Dermis blood vessel endothelial cell (primary cell): Measurements from ENCODE around the gene PLXND1. TPM values are rescaled to one million over a fixed set of nuclear protein-coding genes. Genes with fewer than 3 reads are reported as not detected.

Source experiments
- DNase-seq: peaks from one replicate; pipeline ENCODE4 v3.0.0; 2010
- total RNA-seq: library from RNA; depleted of rRNA; stranded (reverse); fragments of >200 nt; gene quantifications from 2 replicates; pipeline ENCODE4 v1.2.3, GENCODE V29; 2014

The PLXND1 gene
- total RNA-seq, 1 donor from 2014 or later, result 415 TPM

- DNase-seq, result no peak
Measured at GRCh38 chr3:129582799-129583198, 23.7 kb downstream of the PLXND1 start.

DNA sequence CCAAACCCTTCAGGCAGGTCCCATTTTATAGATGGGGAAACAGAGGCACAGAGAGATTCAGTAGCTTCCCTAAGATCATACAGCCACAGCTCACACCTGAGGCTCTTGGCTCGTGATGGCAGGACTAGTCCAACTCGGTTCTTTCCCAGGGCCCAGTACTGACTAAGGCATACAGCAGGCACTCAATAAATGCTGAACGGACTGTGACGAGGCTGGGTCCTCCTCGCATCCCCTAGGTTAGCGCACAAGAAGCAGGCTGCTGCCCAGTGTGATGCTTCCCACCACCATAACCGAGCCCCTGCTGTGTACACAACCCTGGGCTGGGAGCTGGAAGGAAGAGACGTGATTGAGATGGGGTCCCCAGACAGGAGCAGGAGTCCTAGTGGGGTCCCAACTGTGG is 24.9 kb downstream of the PLXND1 start:
- no peak for DNase-seq

GRCh38 chr3:129579991-129580390 is 26.5 kb downstream of the PLXND1 start:
- no peak for DNase-seq

GRCh38 chr3:129577925-129578786 is 28.3 kb downstream of the PLXND1 start:
- DNase-seq, result no peak

DNA sequence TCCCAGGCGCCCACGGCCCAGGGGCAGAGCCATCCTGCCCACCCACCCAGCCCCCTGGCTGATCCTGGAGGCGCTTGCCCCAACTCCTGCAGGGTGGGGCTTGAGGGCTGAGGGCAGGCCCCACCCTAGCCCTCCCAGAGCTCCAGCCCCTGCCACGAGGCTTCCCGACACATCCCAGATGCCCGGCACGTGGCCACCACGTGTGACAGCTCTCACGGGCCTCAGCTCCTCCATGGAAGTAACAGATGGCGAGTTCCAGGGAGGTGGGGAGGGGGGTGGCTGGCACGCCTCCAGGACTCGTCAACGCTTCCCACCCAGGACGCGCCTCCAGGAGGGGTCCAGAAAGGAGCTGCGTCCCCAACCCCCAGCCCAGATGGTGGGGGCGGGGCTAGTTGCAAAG is 29.1 kb downstream of the PLXND1 start:
- no peak for DNase-seq

- DNase-seq, result peak; percentile 42
Measured at GRCh38 chr3:129576514-129577352, 29.7 kb downstream of the PLXND1 start.

DNA sequence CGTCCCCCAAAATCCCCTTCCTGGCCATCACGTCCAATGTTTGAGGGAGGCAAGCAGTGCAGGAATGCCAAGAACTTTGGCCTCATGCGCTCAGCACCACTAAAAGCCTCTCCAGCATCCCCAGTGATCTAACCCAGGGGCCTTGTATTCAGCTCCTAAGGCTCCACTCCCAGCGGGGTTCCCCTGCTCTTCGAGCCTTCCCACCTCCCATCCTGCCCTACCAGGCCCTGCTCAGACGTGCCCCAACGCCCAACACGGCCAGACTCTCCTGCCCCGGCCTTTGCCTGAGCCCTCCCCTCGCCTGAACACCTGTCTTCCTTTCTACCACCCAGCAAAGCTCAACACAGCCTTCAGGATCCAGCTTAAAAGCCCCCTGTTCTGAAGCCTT is 30.5 kb downstream of the PLXND1 start:
- no peak for DNase-seq

DNA sequence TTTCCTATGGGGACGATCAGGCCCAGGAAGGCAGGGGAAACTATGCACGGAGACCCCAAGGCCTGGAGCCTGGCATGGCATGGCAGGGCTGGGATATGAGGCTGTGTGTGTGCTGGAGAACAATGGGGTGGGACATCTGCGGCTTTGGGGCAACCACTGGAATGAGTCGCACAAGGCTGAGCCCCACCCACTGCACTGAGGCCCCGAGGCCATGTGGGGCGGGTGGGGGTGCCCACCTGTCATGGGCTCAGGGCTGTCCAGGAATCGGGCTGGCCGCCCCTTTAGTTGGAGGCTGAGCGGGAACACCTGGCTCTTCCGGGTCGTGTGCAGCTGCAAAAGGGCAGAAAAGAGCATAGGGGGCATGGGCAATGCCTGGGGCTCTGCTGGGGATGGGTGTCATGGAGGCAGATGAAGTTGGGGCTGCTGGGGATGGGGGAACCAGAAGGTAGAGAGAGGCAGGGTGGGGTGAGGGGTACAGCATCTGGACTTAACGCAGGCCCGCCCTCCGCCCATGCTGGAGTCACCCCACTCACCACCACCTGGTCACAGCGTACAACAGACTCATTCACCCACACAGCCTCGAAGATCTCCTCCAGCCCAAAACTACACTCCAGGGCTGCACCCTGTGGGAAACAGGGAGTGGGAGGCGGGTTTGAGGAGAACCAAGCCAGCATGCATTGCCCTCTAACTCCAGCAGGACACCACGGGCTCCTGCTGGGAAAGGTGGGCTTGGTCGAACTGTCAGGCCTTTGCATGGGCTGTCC is 31.1 kb downstream of the PLXND1 start:
- no peak for DNase-seq

DNA sequence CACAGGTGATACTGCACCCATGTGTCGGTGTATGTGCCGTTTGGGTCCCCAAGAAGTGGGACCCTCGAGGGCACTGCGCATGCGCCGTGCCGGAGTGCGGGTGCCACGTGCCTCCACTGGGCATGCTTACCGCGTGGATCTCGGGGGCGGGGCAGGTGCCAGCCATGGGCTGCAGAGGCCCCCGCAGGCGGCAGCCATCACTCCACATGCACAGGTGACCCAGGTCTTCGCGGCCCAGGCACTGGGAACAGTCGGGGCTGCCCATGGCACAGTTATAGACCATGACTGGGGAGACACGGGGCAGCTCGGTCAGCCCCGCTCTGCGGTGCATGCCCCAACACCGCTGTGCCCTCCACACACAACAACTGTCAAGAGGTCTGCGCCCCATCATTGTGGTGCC is 32.3 kb downstream of the PLXND1 start:
- DNase-seq, result no peak

- no peak for DNase-seq
Measured at GRCh38 chr3:129573493-129573892, 33.0 kb downstream of the PLXND1 start.

DNA sequence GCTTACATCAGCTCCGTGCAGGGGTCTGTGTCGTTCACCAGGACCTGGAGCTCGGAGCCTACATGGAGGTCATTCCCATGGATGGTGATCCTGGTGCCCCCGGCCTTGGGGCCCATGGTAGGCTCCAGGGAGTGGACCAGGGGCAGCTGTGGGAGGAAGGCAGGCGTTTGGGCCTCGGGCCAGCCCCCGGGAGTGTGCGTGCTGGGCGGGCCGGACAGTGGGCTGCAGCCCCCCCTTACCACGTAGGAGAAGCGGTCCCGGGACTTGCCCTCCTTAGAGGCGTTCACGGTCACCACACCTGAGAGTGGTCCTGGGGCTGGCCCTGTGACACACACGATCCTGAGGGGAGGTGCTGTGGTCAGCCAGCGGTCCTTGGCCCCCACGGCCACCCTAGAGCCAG is 33.9 kb downstream of the PLXND1 start:
- DNase-seq, result no peak

DNA sequence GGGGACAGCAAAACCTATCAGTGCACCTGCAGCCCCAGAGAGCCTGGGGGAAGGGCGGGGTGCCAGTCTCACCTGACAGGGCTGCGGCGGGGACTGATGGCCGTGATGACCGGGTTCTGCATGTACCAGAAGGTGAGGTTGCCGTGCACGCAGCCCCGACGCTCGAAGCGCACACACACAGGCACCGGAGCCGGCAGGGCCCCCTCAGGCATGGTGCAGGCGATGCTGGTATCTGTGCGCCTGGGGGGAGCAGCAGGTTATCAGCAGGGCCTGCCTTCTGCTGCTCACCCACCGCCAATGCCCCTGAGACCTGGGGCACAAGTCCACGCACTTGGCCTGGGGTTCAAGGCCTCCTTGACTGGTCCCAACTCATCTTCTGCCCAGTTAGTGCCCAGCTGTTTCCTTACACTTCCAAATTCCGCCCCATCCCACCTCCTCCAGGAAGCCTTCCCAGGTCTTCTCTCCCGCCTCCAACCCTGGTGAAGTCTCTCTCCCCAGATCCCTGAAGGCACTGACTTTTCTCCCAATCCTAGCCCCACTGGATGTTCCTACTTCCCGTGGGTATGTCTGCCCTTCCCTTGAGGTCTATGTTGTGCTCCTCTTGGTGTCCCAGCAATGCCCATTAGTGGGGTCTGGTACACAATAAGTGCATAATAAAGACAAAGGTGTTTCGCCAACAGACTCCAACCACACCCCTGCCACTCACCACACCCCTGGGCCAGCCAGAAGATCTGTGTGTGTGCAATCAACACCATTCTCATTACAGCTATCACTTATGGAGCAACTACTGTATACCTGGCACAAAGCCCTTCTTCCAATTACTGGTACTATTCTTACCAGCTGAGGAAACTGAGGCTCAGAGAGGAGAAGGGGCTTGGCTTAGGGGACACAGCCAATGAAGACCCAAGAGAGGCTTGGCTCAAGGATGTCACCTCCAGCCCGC is 34.6 kb downstream of the PLXND1 start:
- no peak for DNase-seq

DNA sequence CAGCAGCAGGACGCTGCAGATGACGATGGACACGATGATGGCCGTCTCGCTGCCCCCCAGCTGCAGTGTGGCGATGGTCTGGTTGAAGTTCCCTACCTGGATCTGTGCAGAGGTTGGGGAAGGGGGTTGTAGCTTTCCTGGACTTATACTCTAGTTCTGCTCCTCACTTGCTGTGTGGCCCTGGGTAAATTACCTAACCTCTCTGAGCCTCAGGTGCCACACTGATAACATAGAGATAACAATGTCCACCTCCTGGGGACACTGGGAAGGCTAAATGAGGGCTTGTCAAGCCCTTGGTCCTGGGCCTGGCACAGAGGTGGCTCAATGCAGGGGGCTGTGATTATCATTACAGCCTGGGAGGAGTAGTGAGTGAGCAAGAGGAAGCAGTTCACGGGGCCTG is 36.6 kb downstream of the PLXND1 start:
- no peak for DNase-seq

DNA sequence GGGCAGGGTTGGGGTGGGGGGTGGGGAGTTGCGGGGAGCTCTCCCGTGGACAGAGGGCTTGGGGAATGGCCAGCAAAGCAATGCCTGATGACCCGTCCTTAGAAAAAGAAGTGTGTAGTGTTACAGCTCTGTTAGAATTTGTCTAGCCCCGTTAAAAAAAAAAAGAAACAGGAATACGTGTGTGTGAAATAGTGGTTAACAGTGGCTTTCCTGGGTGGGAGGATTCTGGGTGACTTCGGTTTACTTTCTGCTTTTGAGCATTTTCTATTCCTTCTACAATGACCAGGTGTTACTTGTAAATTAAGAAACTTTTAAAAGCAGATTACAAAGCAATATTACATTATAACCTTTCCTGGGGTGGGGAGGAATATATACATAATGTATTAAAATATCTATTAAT is 38.5 kb downstream of the PLXND1 start:
- no peak for DNase-seq

DNA sequence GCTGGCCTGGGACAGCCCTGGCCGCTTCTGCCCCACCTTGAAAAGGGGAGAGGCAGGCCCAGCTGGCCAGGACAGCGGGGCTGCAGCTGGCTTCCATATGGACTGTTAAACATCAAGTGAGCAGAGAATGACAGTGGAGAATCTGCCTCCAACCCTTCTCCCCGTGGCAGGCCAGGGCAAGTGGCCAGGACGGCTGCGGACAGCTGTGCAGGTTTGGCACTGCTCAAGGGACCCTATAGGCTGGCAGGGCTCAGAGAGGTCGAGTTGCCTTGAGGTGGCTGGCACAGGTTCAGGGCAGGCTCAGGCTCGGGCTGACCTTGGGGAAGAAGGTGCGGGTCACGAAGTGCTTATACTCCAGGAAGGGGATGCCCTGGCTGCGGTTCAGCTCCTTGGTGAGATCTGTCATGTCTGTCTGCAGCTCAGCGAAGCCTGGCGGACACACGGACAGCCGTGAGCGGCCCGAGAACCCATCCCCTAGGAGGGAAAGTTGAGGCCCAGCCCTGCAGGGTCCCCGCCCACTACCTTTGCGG is 39.2 kb downstream of the PLXND1 start:
- DNase-seq, result no peak

DNA sequence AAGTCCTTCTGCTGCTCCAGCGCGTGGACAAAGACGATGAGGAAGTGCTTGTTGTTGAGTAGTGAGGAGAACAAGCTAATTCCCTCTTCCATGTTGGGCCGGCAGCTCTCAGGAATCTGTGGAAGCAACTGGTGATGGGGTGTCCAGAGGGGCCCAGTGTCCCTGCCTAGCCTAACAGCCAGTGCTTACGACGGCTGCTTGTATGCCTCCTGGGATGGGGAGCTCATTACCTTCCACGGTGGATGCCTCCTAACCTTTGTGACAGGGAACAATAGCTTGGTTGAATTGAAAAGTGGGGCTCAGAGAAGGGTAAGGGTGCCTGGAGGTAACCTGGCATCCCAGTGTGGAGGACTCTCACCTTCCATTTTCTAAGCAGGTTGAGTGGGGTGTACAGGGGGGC is 40.6 kb downstream of the PLXND1 start:
- DNase-seq, result no peak

- no peak for DNase-seq
Measured at GRCh38 chr3:129564981-129565644, 41.4 kb downstream of the PLXND1 start.

DNA sequence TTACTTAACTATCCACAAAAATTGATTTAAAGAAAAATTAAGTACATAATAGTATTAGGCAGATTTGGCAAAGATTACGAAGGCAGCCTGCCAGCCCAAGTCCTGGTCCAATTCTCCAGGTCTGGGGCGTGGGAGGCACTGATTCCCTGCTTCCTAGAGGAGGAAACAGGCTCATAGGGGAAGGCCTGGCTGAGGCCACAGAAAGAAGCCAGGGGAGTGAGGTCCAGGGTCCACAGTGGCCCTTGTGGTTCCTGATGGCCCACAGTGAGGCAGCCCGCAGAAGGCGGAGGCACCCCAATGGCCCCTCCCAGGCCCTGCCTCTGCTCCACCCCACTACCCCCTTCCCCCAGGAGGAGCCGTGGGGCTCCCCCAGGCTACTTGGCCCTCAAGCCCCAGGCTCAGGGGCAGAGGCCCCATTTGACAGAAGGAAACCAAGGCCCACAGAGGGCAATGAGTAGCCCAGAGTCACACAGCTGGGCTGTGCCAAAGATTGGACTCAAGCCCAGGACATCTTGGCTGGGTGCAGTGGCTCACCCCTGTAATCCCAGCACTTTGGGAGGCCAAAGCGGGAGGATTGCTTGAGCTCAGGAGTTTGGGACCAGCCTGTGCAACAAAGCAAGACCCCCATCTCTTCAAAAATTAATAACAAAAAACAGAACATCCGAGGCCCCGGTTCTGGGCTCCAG is 42.5 kb downstream of the PLXND1 start:
- no peak for DNase-seq

- DNase-seq, result no peak
Measured at GRCh38 chr3:129563332-129563731, 43.1 kb downstream of the PLXND1 start.

DNA sequence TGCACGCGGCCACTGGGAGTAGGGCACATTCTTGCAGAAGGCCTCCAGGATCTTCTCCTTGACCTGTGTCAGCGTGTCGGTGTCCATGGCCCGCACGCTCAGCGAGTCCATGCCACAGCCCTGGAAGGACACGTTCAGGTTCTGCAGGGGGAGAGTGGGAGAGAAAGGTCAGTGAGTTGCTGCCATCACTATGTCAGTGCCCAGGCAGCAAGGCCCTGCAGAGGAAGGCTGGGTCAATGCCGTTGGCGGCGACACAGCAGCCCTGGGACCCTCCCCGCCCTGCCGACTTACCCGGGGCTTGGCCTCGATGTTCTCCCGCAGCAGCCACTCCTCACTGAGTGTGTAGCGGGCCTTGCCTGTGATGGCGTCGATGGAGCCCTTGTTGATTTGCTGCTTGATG is 43.7 kb downstream of the PLXND1 start:
- DNase-seq, result no peak
